Heart left ventricle (tissue), 16 donors: ENCODE results near the gene NLGN4Y. TPM values are rescaled to one million over a fixed set of nuclear protein-coding genes. Genes with fewer than 3 reads are reported as not detected.

Experiments
- ATAC-seq, 4 donors: fragments of 200-7000 bp; cut with Tn5 transposase; one replicate each; pipeline ENCODE4 v1.9.1; 2020 to 2022; ENCODE audit warnings: moderate library complexity in 4 of 4, mild to moderate bottlenecking in 3 of 4, moderate number of reproducible peaks in 1 of 4
- DNase-seq, 5 donors: peaks; one replicate each; pipeline ENCODE4 v3.0.0-alpha.2; 2020
- H3K27ac ChIP-seq, 12 donors: fragments of 200-600 bp; sonication (generic) in 4 of 12; one replicate each; pipeline versions ENCODE4 v1.5.0 to v1.8.0; 2016 to 2022; ENCODE audit warnings: mild to moderate bottlenecking in 2 of 12
- H3K27me3 ChIP-seq, 9 donors: fragments of 200-600 bp; sonication (generic) in 2 of 9; one replicate each; pipeline versions ENCODE4 v1.5.1 to v1.8.0; 2016 to 2022; ENCODE audit warnings: mild to moderate bottlenecking in 3 of 9
- H3K36me3 ChIP-seq, 9 donors: fragments of 200-600 bp; sonication (generic) in 2 of 9; one replicate each; pipeline versions ENCODE4 v1.5.0 to v1.8.0; 2018 to 2022; ENCODE audit warnings: mild to moderate bottlenecking in 2 of 9
- H3K4me1 ChIP-seq, 12 donors: fragments of 200-600 bp; sonication (generic) in 4 of 12; one replicate each; pipeline versions ENCODE4 v1.5.0 to v1.8.0; 2016 to 2022; ENCODE audit warnings: mild to moderate bottlenecking in 3 of 12
- H3K4me3 ChIP-seq, 12 donors: fragments of 200-600 bp; sonication (generic) in 4 of 12; one replicate each; pipeline versions ENCODE4 v1.5.0 to v1.8.0; 2017 to 2022; ENCODE audit warnings: mild to moderate bottlenecking in 9 of 12, moderate library complexity in 4 of 12
- H3K9me3 ChIP-seq, 12 donors: fragments of 200-600 bp; sonication (generic) in 4 of 12; one replicate each; pipeline versions ENCODE4 v1.5.0 to v1.8.0; 2016 to 2022; ENCODE audit warnings: mild to moderate bottlenecking in 1 of 12
- POLR2A ChIP-seq, 2 donors: fragments of 450-650 bp; IDR thresholded peaks; one replicate each; pipeline ENCODE4 v1.6.1; 2017; ENCODE audit warnings: antibody characterized with exemption in 2 of 2, mild to moderate bottlenecking in 2 of 2, moderate library complexity in 2 of 2
- WGBS, 4 donors: extraction: QIAGEN DNeasy Blood & Tissue Kit in 2 of 4; methylation state at CpG; one replicate each; pipeline versions ENCODE4 v1.1.5 to v1.1.7; 2013 to 2018; 5-methylcytosine and 5-hydroxymethylcytosine counted together
- intact Hi-C, 10 donors: fragments of 100-400 bp; cut with DNase I; formaldehyde crosslinking; loops; one replicate each; pipeline versions ENCODE4 v1.11.1 to v1.14.2; 2022
- polyA plus RNA-seq, 2 donors: library from polyadenylated mRNA; stranded (reverse); fragments of 200-250 nt; gene quantifications; one replicate each; pipeline ENCODE4 v1.2.3, GENCODE V29; 2013
- total RNA-seq, 9 donors: library from RNA; depleted of rRNA in 2 of 9; stranded (reverse); fragments of >200 nt in 2 of 9; fragmentation: NEBNext Ultra II Directional in 3 of 9; extraction: Animal tissue kit (Norgen Biotek cat#: 25700) in 3 of 9; gene quantifications; one replicate each; pipeline versions ENCODE4 v1.1.0 to v1.2.4, GENCODE V29; 2016 to 2023
- TF ChIP-seq, protein P1 (sequence below), 12 donors: fragments of 200-600 bp; sonication (generic) in 4 of 12; IDR thresholded peaks; one replicate each; pipeline versions ENCODE4 v1.5.0 to v1.8.0; 2018 to 2022; ENCODE audit warnings: antibody characterized with exemption in 12 of 12, mild to moderate bottlenecking in 5 of 12
- donor health status: ischemic (EF 13 %, LVEDD 7.1; RV severe dilation, severe dysfunction).
- donor health status: healthy with polysubstance abuse.
- donor health status: DM: no; HTN: yes; CAD: no.
- donor health status: DM: no; HTN: no; CAD: no.
- donor health status: ischemic (EF 25% LVEDD 6.9; RV normal size, moderate dysfunction).
- donor health status: ischemic (EF 25% LVEDD 5.7; RV mildly dilated, moderate dysfunction).
- donor health status: healthy.
- donor health status: DM: yes; HTN: yes; CAD: no.
- donor health status: ischemic (EF 35%, LVEDD 5.7; RV mildly dilated, moderate dysfunction).
- donor health status: nonischemic (EF 11% LVEDD 7.7; RV severe dilation, severe dysfunction).
- donor health status: DM: yes; HTN: yes; CAD: no.
- donor health status: PGD.
- donor health status: ischemic (EF 29% LVEDD 5.4; RV normal size, mild dysfunction).
- donor health status: nonischemic (EF 23%, LVEDD 6.1; RV moderate dilation, normal function).

The NLGN4Y gene
- total and polyA plus RNA-seq, 11 donors: 0.05 to 3.4 (median 1.1) TPM; not detected in 4

DNA sequence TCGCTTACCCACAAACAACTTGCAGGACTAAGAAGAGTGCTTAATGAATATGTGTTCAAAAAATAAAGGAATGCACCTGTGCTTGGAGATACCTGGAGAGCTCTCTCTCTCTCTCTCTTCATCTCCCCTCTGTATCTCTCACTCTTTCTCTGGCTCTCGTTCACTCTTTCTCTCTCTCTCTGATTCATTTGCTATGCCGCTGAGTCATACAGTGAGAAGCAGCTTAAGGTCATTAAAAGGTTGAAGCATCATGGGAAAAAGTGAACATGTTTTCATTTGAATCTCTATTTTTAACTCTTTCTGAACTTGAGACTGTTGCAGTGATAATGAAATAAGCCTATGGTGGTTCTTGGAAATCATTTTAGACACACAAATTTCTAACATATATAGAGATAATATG, 277.8 kb downstream of the NLGN4Y start:
- TF ChIP-seq POLR2A (IDR thresholded peaks at IDR 0.05): no peak
- TF ChIP-seq, protein P1, sequence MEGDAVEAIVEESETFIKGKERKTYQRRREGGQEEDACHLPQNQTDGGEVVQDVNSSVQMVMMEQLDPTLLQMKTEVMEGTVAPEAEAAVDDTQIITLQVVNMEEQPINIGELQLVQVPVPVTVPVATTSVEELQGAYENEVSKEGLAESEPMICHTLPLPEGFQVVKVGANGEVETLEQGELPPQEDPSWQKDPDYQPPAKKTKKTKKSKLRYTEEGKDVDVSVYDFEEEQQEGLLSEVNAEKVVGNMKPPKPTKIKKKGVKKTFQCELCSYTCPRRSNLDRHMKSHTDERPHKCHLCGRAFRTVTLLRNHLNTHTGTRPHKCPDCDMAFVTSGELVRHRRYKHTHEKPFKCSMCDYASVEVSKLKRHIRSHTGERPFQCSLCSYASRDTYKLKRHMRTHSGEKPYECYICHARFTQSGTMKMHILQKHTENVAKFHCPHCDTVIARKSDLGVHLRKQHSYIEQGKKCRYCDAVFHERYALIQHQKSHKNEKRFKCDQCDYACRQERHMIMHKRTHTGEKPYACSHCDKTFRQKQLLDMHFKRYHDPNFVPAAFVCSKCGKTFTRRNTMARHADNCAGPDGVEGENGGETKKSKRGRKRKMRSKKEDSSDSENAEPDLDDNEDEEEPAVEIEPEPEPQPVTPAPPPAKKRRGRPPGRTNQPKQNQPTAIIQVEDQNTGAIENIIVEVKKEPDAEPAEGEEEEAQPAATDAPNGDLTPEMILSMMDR (IDR thresholded peaks at IDR 0.05): no peak
- ATAC-seq: no peak
- no peaks in the 10 kb centered on the region for H3K4me1 ChIP-seq
- no peaks in the 10 kb centered on the region for H3K36me3 ChIP-seq
- no peaks in the 10 kb centered on the region for H3K9me3 ChIP-seq
- intact Hi-C loops: no loop called here
- H3K27me3 ChIP-seq: no peaks in the 10 kb centered on the region
- no peak overlapping the region for H3K4me3 ChIP-seq
- DNase-seq: no peak
- H3K27ac ChIP-seq: no peak overlapping the region
- WGBS, 4 donors: 72 to 76% methylated on average over 3 of the region's 3 CpGs; no CpG with 5 or more reads in 2 of the 4 donors

DNA sequence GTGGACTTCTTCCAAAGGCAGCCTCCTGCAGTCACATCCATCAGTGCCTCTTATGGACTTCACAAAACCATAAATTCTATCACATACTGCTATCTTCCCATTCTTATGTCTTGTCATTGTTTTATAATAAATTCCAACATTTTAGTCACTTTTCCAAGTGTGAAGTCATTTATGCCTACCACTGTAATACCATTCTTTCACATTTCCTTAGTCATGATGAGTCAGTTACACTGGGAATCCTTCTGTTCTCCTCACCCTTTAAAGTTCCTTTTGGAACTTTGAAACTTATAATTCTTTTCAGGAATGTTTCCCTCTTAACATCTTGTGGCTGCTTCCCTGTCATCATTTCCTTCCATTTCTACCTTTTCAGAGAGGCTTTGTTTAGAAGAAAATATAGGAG, 279.7 kb downstream of the NLGN4Y start:
- Histone ChIP-seq H3K4me3 (no peak overlapping the region), H3K27ac (no peak overlapping the region), H3K9me3 (no peaks in the 10 kb centered on the region), H3K27me3 (no peaks in the 10 kb centered on the region), H3K4me1 (no peaks in the 10 kb centered on the region), H3K36me3 (no peaks in the 10 kb centered on the region)
- TF ChIP-seq POLR2A (IDR thresholded peaks at IDR 0.05): no peak
- TF ChIP-seq, protein P1 (IDR thresholded peaks at IDR 0.05): no peak
- DNase-seq (no peak), ATAC-seq (no peak)
- intact Hi-C loops: no loop called here

DNA sequence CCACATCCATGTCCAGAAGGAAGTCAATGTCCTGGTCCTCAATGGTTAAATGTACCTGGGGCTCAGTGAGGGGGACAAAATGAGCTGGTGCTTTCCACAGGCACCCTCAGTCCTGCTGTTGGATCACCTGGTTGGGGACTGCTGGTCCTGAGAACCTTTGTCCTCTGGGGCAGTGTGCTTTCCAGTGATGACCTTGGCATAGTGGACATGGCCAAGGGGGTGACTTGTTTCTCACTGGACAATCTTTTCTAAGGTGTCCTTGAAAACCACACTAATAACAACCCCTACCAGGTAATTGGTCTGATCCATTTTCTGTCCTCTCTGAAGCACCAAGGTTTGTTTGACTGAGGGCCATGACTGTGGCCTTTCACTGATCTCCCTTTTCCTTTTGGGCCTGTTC, 294.1 kb downstream of the NLGN4Y start:
- ATAC-seq: no peak
- no peaks in the 10 kb centered on the region for H3K36me3 ChIP-seq
- no peak for DNase-seq
- no peaks in the 10 kb centered on the region for H3K4me1 ChIP-seq
- intact Hi-C loops: no loop called here
- no peaks in the 10 kb centered on the region for H3K27me3 ChIP-seq
- no peaks in the 10 kb centered on the region for H3K9me3 ChIP-seq
- TF ChIP-seq, protein P1 (IDR thresholded peaks at IDR 0.05): no peak
- TF ChIP-seq POLR2A (IDR thresholded peaks at IDR 0.05): no peak
- H3K27ac ChIP-seq: no peak overlapping the region
- no peak overlapping the region for H3K4me3 ChIP-seq

DNA sequence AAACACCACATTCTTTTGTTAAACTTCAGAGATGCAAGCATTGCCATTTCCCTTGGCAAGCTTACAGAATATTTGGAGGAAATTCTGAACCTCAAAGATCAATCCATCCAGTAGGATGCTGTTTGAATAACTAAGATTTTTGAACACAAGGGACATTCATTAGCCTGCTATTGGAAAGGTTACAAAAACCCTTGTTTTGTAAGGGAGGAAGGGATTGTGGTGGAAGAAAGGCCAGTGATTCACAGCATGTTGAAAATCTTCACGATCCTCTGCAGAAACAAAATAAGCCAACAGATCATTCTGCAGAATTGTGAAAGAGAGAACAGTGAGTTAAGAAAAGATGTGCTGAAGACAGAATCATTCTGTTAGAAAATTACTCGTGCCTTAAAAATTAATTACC, 297.9 kb downstream of the NLGN4Y start:
- Histone ChIP-seq H3K4me1 (no peaks in the 10 kb centered on the region), H3K36me3 (no peaks in the 10 kb centered on the region), H3K27me3 (no peaks in the 10 kb centered on the region), H3K4me3 (no peak overlapping the region), H3K9me3 (no peaks in the 10 kb centered on the region), H3K27ac (no peak overlapping the region)
- DNase-seq (no peak), ATAC-seq (no peak)
- TF ChIP-seq, protein P1 (IDR thresholded peaks at IDR 0.05): no peak
- TF ChIP-seq POLR2A (IDR thresholded peaks at IDR 0.05): no peak
- intact Hi-C loops: no loop called here
- WGBS, 4 donors: 61 to 65% methylated on average over 2 of the region's 2 CpGs; no CpG with 5 or more reads in 2 of the 4 donors
